Measurements from ENCODE around the gene VGF. TPM values are rescaled to one million over a fixed set of nuclear protein-coding genes. Genes with fewer than 3 reads are reported as not detected.

Gene VGF
- total RNA-seq, 1 experiment from 2014 or later: 16.0 TPM

DNA sequence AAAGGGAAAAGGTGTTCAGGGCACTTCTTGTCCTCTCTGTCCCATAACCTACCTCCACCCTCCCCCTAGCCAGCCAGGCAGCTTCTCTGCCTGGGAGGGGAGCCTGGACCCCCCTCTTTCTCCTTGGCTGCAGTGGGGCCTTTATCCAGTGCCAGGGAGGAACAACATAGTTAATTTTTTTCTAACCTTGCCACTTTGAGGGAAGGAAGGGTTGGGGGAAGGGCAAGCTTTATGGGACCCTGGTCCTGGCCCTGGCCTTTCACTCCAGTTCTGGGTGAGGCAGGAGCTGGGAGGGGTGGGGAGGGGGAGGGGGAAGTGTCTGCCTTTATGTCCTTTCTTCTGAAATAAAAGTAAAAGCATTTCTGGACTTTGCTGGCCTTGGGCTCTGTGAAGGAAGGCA is 4.5 kb downstream of the VGF start:
- ChIA-PET POLR2A (ENCODE audit: low non-redundant PET) (no interaction called here), CTCF (interaction anchor here (0.5 kb wide), 1 partner anchor 24 kb away, joined by 3 read pairs; no protein-coding TSS in a partner anchor)
- H3K4me1 ChIP-seq (ENCODE audit: insufficient read depth, low read length, poor library complexity, severe bottlenecking): peaks cover 38% of the 10 kb centered on the region
- H3K27ac ChIP-seq (ENCODE audit: low read depth, low read length, poor library complexity, severe bottlenecking): no peak overlapping the region
- no TSS peak for BruUV-seq (replicated peaks)
- H3K4me3 ChIP-seq (ENCODE audit: low read depth, low read length, poor library complexity, severe bottlenecking): no peak overlapping the region
- DNase-seq (ENCODE audit: low spot score): no peak
- H3K9me3 ChIP-seq (ENCODE audit: low read depth, low read length, poor library complexity, severe bottlenecking): no peaks in the 10 kb centered on the region
- TF ChIP-seq CTCF (conservative IDR thresholded peaks at IDR 0.05; ENCODE audit: low read depth, low read length): no peak
- no peak for TF ChIP-seq EZH2 (IDR thresholded peaks at IDR 0.05; ENCODE audit: borderline replicate concordance, low read depth, low read length, poor library complexity, severe bottlenecking)
- peaks cover 4% of the 10 kb centered on the region for H3K36me3 ChIP-seq (ENCODE audit: insufficient read depth, low read length, poor library complexity, severe bottlenecking)
- H3K27me3 ChIP-seq (replicated peaks; ENCODE audit: insufficient read depth, low read depth, low read length, poor library complexity): peaks cover 8% of the 10 kb centered on the region
- intact Hi-C loops (cut with micrococcal nuclease; ENCODE audit: unreplicated experiment): no loop called here

GRCh38 chr7:101159696-101160674 is 5.4 kb downstream of the VGF start:
- H3K4me3 ChIP-seq (ENCODE audit: low read depth, low read length, poor library complexity, severe bottlenecking): no peak overlapping the region
- ChIA-PET CTCF (no interaction called here), POLR2A (ENCODE audit: low non-redundant PET) (no interaction called here)
- intact Hi-C loops (cut with micrococcal nuclease; ENCODE audit: unreplicated experiment): no loop called here
- peaks cover 8% of the 10 kb centered on the region for H3K27me3 ChIP-seq (replicated peaks; ENCODE audit: insufficient read depth, low read depth, low read length, poor library complexity)
- no peak for DNase-seq (ENCODE audit: low spot score)
- no TSS peak for BruUV-seq (replicated peaks)
- no peak overlapping the region for H3K27ac ChIP-seq (ENCODE audit: low read depth, low read length, poor library complexity, severe bottlenecking)
- H3K4me1 ChIP-seq (ENCODE audit: insufficient read depth, low read length, poor library complexity, severe bottlenecking): peaks cover 43% of the 10 kb centered on the region
- H3K36me3 ChIP-seq (ENCODE audit: insufficient read depth, low read length, poor library complexity, severe bottlenecking): peaks cover 4% of the 10 kb centered on the region
- no peak for TF ChIP-seq CTCF (conservative IDR thresholded peaks at IDR 0.05; ENCODE audit: low read depth, low read length)
- no peaks in the 10 kb centered on the region for H3K9me3 ChIP-seq (ENCODE audit: low read depth, low read length, poor library complexity, severe bottlenecking)

DNA sequence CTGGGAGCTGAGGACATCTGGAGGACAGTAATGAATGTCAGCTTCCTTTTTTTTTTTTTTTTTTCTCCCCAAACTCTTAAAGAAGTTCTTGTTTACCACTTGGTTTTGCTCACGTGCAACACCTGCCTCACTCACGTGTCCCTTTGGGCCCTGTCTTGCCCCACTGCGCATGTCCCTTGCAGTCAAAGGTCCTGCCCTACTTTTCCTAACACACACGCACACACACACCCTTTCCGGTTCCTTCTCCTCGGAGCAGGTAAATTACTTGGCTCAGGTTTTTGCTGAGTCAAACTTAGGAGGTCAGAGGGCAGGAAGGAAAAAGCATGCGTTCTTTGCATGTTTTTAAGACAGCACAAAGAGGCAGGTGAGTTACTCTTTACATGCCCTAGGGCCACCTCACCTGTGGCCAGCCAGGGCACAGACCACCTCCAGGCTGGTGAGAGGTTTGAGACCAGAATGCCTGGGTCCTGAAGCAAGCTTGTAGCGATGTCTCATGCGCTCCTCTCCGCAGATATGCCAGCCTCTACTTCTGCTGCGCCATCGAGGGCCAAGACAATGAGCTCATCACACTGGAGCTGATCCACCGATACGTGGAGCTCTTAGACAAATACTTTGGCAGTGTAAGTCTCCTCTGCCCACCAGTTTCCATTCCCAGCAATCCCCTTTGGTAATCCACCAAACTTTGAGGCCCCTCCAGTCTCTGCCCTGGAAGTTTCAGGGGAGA is 8.3 kb downstream of the VGF start:
- Histone ChIP-seq H3K4me3 (ENCODE audit: low read depth, low read length, poor library complexity, severe bottlenecking) (no peak overlapping the region), H3K9me3 (ENCODE audit: low read depth, low read length, poor library complexity, severe bottlenecking) (no peaks in the 10 kb centered on the region), H3K4me1 (ENCODE audit: insufficient read depth, low read length, poor library complexity, severe bottlenecking) (peaks cover 21% of the 10 kb centered on the region), H3K27me3 (replicated peaks; ENCODE audit: insufficient read depth, low read depth, low read length, poor library complexity) (no peaks in the 10 kb centered on the region), H3K36me3 (ENCODE audit: insufficient read depth, low read length, poor library complexity, severe bottlenecking) (peaks cover 4% of the 10 kb centered on the region), H3K27ac (ENCODE audit: low read depth, low read length, poor library complexity, severe bottlenecking) (no peak overlapping the region)
- ChIA-PET POLR2A (ENCODE audit: low non-redundant PET) (interaction anchor here (0.6 kb wide), 1 partner anchor 68 kb away, joined by 7 read pairs; no protein-coding TSS in a partner anchor), CTCF (interaction anchor here (0.5 to 1.3 kb wide), 4 partner anchors 9 to 517 kb away, joined by 3 to 5 read pairs (median 4); partner anchors contain the start of gene VGF)
- no peak for DNase-seq (ENCODE audit: low spot score)
- intact Hi-C loops (cut with micrococcal nuclease; ENCODE audit: unreplicated experiment): no loop called here
- TF ChIP-seq EZH2 (IDR thresholded peaks at IDR 0.05; ENCODE audit: borderline replicate concordance, low read depth, low read length, poor library complexity, severe bottlenecking): no peak
- no peak for TF ChIP-seq CTCF (conservative IDR thresholded peaks at IDR 0.05; ENCODE audit: low read depth, low read length)
- BruUV-seq (replicated peaks): no TSS peak

Data from A673 (cell line).